Measurements from ENCODE around the gene ZNF296. TPM values are rescaled to one million over a fixed set of nuclear protein-coding genes. Genes with fewer than 3 reads are reported as not detected.

ZNF296 gene
- total RNA-seq, 2 experiments from 2014 or later, result 13.5 to 31.4 TPM

- ChIA-PET POLR2A (no interaction called here), CTCF (ENCODE audit: unreplicated experiment) (no interaction called here)
- intact Hi-C loops (cut with micrococcal nuclease; ENCODE audit: unreplicated experiment), result no loop called here
- no peaks in the 10 kb centered on the region for H3K9me3 ChIP-seq (ENCODE audit: low read length)
- peaks cover 73% of the 10 kb centered on the region for H3K36me3 ChIP-seq (ENCODE audit: insufficient read depth, low read length)
- H3K9me2 ChIP-seq (ENCODE audit: insufficient read depth, low read length), result no peaks in the 10 kb centered on the region
- no peak for DNase-seq (ENCODE audit: low spot score)
- H3K4me2 ChIP-seq (ENCODE audit: low read length), result no peak overlapping the region
- H3K27ac ChIP-seq (ENCODE audit: low read depth, low read length, poor library complexity, severe bottlenecking), result no peak overlapping the region
- no peak overlapping the region for H2AFZ ChIP-seq (ENCODE audit: low read length)
- H4K20me1 ChIP-seq (ENCODE audit: insufficient read depth, low read length), result no peaks in the 10 kb centered on the region; the same call in 1 of the 2 replicates
- H3K4me3 ChIP-seq (ENCODE audit: low read depth, low read length, poor library complexity, severe bottlenecking), result no peak overlapping the region
- peaks cover 7% of the 10 kb centered on the region for H3K4me1 ChIP-seq (ENCODE audit: insufficient read depth, low read length, poor library complexity, severe bottlenecking)
- no peak for TF ChIP-seq CTCF (conservative IDR thresholded peaks at IDR 0.05; ENCODE audit: low read length)
- no peak for TF ChIP-seq EZH2phosphoT487 (IDR thresholded peaks at IDR 0.05; ENCODE audit: borderline replicate concordance, low read depth, low read length)
- no TSS peak for BruUV-seq (replicated peaks)
- H3K79me2 ChIP-seq (ENCODE audit: insufficient read depth, low read depth, low read length), result peaks cover 48% of the 10 kb centered on the region
Observed at GRCh38 chr19:45086480-45086879, 10.2 kb upstream of the ZNF296 start.

- Histone ChIP-seq H3K9me3 (ENCODE audit: low read length) (no peaks in the 10 kb centered on the region), H3K79me2 (ENCODE audit: insufficient read depth, low read depth, low read length) (peaks cover 62% of the 10 kb centered on the region), H2AFZ (ENCODE audit: low read length) (no peak overlapping the region), H3K9me2 (ENCODE audit: insufficient read depth, low read length) (no peaks in the 10 kb centered on the region), H4K20me1 (ENCODE audit: insufficient read depth, low read length) (peaks cover 9% of the 10 kb centered on the region; the same call in 1 of the 2 replicates), H3K27ac (ENCODE audit: low read depth, low read length, poor library complexity, severe bottlenecking) (no peak overlapping the region), H3K4me2 (ENCODE audit: low read length) (no peak overlapping the region), H3K4me3 (ENCODE audit: low read depth, low read length, poor library complexity, severe bottlenecking) (no peak overlapping the region), H3K36me3 (ENCODE audit: insufficient read depth, low read length) (peaks cover 47% of the 10 kb centered on the region), H3K4me1 (ENCODE audit: insufficient read depth, low read length, poor library complexity, severe bottlenecking) (peaks cover 30% of the 10 kb centered on the region)
- TF ChIP-seq EZH2phosphoT487 (IDR thresholded peaks at IDR 0.05; ENCODE audit: borderline replicate concordance, low read depth, low read length), result no peak
- no TSS peak for BruUV-seq (replicated peaks)
- intact Hi-C loops (cut with micrococcal nuclease; ENCODE audit: unreplicated experiment), result no loop called here
- ChIA-PET CTCF (ENCODE audit: unreplicated experiment) (no interaction called here), POLR2A (no interaction called here)
- no peak for DNase-seq (ENCODE audit: low spot score)
Observed at GRCh38 chr19:45082170-45082569, 5.9 kb upstream of the ZNF296 start.

GRCh38 chr19:45079911-45080370 lies 3.7 kb upstream of the ZNF296 start:
- BruUV-seq (replicated peaks), result no TSS peak
- intact Hi-C loops (cut with micrococcal nuclease; ENCODE audit: unreplicated experiment), result loop anchor here (1.0 to 5.0 kb wide), 4 partner anchors 46 to 328 kb away; partner anchors contain the start of genes BLOC1S3 and TRAPPC6A
- Histone ChIP-seq H4K20me1 (ENCODE audit: insufficient read depth, low read length) (peaks cover 10% of the 10 kb centered on the region; the same call in 1 of the 2 replicates), H3K27ac (ENCODE audit: low read depth, low read length, poor library complexity, severe bottlenecking) (peak overlapping the region; percentile 88), H3K9me3 (ENCODE audit: low read length) (no peaks in the 10 kb centered on the region), H3K79me2 (ENCODE audit: insufficient read depth, low read depth, low read length) (peaks cover 58% of the 10 kb centered on the region), H3K4me2 (ENCODE audit: low read length) (peak overlapping the region; percentile 99), H3K4me1 (ENCODE audit: insufficient read depth, low read length, poor library complexity, severe bottlenecking) (peaks cover 38% of the 10 kb centered on the region), H3K36me3 (ENCODE audit: insufficient read depth, low read length) (peaks cover 35% of the 10 kb centered on the region), H2AFZ (ENCODE audit: low read length) (no peak overlapping the region), H3K4me3 (ENCODE audit: low read depth, low read length, poor library complexity, severe bottlenecking) (peak overlapping the region; percentile 97), H3K9me2 (ENCODE audit: insufficient read depth, low read length) (no peaks in the 10 kb centered on the region)
- POLR2A ChIA-PET, result interaction anchor here (0.7 kb wide), 1 partner anchor 12 kb away, joined by 4 read pairs; no protein-coding TSS in a partner anchor
- TF ChIP-seq CTCF (conservative IDR thresholded peaks at IDR 0.05; ENCODE audit: low read length) (no peak), EZH2phosphoT487 (IDR thresholded peaks at IDR 0.05; ENCODE audit: borderline replicate concordance, low read depth, low read length) (no peak)
- CTCF ChIA-PET (ENCODE audit: unreplicated experiment), result no interaction called here
- DNase-seq (ENCODE audit: low spot score), result no peak

Measured in OCI-LY7 (cell line).